NCI-H2196 treated with DMSO at 0.1 percent for 48 hours (cell line): Measurements from ENCODE around the gene LRRIQ3.
A peak's percentile ranks its signal among the peaks of the same experiment; 100 is the strongest.
"Not testable (repeated sequence)": the region's sequence is repeated elsewhere in the genome, so short reads cannot be mapped to it uniquely, and the experiment has no call there.

ENCODE experiments used
- DNase-seq: peaks from one replicate; lab custom pipeline; 2025; ENCODE audit not compliant: unreplicated experiment; lab: John Stamatoyannopoulos, UW

The LRRIQ3 gene, protein sequence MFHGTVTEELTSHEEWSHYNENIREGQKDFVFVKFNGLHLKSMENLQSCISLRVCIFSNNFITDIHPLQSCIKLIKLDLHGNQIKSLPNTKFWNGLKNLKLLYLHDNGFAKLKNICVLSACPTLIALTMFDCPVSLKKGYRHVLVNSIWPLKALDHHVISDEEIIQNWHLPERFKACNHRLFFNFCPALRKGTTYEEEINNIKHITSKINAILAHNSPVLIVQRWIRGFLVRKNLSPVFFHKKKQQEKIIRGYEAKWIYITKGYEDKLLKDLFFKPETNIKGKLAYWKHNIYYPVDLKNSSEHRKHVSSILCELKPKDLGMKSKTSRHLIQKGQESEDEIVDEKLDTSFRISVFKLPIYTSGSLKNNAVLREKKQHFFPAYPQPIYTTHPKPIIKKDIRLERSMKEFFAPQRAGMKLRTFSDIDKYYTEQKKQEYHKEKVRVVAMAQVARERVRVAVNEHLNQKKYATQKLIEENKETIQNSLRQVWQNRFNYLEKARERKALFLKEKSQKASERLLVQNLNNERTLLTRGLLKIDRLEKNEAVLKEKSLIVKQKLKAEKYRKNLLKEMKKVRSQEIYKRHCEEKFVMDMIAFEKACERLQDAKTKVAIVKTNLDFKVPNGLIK

DNA sequence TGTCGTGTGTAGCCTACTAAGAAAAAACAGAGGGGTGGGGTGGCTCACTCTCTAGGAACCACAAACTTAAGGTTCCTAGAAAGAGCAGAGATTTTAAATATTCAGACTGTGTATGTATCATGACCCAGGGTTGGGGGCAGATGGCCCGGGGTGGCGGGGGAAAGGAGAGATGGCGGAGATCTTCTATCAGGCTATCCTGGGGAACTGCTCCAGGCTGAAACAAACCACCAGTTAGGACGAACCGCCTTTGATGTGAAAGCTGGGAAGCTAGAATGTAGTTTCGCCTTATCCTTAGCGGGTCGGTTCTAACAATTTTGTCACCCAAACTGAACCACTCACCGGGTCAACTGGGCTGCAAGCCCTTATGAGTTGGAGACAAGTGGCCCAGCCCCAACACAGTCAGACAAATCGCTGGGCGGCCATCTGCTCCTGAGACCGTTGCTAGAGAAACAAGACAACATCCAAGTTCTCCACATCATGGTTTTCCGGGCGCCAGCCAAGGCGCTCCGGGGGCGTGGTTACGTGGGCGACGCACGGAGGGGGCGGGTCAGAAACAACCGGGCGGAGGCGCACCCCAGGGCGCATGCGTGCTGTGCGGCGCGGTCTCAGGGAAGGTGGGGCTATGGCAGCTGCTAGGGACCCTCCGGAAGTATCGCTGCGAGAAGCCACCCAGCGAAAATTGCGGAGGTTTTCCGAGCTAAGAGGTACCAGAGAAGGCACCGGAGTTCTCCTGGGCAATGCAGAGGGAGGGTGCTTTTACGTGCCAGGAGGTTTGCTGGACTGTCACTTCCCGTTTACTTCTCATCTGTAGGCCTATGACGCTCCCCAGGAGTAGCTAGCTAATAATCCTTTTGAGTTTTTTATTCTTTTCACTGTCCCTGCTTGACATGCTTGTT is at the start of gene LRRIQ3, which contains the start of gene FPGT:
LRRIQ3 (minus strand) TSS at position 520 of the 896 bp plus-strand sequence. CDS start 14,492 bp downstream, outside the sequence.
FPGT (plus strand) TSS at position 586 of the 896 bp plus-strand sequence; CDS start at position 623, 37 bp downstream.
- DNase-seq = peak; percentile 88

DNA sequence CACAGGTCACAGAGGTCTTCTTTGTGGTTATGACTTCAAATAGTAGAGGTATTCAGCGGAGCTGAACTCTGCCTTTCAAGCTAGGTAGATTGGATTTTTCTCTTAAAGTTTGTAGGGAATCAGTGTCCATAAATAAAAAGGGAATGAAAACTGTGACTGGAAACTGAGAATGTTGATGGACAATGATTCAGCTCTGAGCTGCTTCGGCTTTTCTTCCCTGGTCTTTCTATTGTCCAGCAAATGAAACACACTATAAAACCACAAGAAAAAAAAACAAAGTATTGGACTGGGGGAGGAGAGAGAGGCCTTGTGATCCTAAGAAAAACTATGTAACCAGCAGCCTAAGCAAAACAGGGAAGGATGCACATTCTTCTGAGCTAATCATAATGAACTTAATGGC is 48.3 kb upstream of the LRRIQ3 start:
- no peak for DNase-seq

DNA sequence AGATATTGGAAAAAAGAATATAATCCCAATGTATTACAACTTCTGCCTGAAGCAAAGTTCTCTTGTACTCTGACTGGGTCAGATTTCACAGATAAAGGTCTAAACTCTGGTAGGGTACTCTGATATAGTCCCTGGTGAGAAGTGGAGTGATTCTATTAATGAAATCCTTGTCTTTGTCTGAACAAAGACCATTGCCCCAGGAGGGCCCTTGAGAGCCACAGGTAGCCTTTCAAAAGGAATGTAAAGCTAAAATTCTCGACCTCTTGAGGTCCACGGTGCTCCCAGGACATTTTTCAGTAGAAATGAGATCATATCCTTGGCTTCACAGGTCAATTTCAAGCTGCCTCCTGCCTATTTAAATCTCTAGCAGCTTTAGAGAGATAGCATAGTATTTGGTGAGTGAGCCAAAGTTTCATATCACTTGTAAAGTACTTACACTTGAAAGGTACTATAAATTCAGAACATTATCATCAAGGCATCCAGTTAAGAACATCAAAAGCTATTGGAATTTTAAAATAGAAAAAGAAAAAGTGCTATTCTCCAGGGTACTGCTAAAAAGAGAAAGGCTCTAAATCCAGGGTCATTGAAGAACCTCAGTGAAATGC is 47.3 kb upstream of the LRRIQ3 start:
- no peak for DNase-seq

DNA sequence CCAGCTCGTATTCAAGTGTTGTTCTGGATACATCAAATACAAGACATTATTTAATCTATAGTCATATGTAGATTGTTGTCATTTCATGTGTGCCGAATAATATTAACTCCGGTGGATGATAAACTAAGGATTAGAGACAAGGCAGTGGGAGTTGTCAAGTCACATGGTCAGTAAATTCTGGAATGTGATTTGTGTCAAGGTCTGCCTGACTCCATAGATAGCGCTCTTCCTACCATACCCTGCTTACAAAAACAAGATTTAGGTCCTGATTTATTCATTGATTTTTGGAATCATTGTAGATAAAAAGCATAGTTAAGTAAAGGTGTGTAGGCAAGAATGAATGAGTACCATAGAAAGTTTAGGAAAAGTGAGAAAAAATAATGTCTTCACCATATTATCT is 39.8 kb upstream of the LRRIQ3 start:
- no peak for DNase-seq

DNA sequence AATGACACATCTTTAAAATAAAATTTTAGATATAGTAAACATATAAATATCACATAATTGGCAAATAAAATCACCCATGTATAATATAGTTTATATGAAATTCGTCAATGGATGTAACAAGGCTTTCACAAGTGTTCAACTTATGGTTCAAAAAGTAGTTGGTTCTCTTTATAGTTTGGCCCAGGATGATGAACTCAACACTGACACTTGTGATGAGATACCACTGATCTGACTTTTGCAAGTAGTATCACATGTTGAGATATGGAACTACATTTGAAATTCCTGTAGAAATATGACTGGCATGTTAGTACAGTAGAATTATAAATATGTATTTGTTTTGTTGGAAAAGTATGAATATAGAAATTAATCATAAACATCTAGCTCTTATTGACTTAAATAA is 39.1 kb upstream of the LRRIQ3 start:
- no peak for DNase-seq

DNA sequence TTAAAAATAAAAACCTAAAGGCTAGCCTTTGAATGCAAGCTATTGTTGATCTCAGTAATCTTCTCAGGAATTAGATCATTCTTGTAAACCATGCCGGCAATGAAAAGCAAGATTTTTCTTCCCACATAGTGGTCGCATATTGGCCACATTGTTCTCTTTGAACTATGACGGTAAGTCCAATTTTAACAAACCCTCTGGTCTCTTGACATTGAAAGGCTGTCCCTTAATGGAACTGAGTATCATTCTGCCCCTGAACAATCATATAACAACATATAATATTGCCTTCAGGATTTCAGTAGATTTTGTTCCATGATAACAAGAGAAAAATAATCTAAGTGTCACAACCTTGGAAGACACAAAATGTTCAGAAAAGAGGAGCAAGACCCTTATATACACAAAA is 38.5 kb upstream of the LRRIQ3 start:
- DNase-seq = no peak

DNA sequence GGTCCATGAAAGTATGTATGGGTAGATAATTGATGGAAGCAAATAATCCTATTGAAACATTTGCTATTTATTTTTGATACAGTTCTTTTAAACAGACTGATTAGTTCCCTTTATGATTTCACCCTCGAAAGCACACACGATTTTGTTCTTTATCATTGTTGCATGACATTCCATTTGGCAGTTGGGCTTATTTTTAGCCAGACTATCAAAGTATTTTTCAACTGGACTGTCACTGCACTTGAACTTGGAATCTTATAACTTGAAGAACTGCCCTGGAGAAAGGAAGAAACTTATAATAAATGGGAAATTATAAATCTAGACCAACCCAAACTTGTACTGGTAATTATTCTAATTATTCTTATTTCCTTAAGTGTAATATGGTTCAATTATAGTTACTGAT is 37.2 kb upstream of the LRRIQ3 start, which contains the start of gene TNNI3K:
TNNI3K (plus strand) TSS at position 235 of the 400 bp plus-strand sequence; CDS start at position 300, 65 bp downstream.
- no peak for DNase-seq

DNA sequence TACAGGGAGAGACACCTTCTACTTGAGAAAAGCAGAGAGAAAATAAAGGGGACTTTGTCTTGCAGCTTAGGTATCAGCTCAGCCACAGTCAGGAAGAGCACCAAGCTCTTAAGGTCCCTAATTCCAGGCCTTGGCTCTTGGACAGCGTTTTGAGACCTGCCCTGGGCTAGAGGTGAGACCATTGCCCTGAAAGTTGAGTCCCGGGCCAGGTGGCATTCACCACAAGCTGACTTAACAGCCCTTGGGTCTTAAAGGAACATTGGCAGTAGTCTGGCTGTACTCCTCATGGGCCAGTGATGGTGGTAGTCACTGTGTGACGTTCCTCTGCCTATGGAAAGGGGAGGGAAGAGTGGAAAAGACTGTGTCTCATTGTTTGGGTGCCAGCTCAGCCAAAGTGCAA is 25.5 kb upstream of the LRRIQ3 start:
- no peak for DNase-seq

DNA sequence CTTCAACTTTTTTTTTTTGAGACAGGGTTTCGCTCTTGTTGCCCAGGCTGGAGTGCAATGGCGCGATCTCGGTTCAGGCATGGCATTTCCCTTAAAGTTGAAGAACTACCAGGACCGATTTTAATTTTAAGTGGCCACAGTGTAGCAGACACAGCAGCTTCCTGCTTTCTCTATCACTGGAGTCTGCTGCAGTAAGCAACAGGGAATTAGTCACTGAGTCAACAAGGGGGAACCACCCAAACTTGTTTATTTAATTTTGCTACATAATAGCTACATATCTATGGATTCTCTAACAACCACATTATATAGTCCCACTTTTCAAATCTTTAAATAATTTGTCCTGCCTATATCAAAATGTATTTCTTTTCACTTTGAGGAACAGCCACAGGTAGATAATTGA is 24.7 kb upstream of the LRRIQ3 start:
- no peak for DNase-seq

DNA sequence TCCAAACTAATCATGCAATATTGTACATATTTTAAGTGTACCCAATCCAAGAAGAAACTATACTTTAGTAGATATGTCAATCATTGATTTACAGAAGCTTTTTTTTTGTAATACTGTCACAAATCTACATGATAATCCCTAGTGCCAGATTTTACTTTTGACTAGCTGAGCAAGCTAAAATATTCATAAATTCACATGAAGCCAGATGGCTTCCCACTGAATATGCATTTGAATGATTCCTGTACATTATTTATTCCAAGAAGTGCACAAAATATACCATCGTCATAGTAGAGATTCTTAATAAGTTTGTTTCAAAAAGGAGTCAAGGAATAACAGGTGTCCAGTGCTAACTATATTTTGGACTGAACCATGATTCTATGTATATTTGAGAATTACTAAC is 17.3 kb upstream of the LRRIQ3 start:
- no peak for DNase-seq

DNA sequence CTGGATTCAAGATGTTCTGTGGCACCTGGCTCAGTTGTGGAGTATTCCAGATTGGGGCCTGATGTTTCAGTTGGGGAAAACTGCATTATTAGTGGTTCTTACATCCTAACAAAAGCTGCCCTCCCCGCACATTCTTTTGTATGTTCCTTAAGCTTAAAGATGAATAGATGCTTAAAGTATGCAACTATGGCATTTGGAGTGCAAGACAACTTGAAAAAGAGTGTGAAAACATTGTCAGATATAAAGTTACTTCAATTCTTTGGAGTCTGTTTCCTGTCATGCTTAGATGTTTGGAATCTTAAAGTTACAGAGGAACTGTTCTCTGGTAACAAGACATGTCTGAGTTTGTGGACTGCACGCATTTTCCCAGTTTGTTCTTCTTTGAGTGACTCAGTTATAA is 7.3 kb upstream of the LRRIQ3 start:
- DNase-seq = no peak

DNA sequence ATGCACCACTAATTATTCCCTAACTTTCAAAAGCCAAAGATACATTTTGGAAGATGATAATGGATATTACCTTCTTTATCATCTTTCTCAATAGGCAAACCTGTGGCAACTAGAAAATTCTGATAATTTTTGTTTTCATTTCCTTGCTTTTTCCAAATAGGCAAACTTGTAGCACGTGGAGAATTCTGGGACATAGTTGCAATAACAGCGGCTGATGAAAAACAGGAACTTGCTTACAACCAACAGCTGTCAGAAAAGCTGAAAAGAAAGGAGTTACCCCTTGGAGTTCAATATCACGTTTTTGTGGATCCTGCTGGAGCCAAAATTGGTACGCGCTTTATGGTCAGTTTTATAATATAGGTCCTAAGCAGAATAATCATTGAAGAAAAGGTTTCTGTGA is 1.5 kb upstream of the LRRIQ3 start:
- DNase-seq = no peak

DNA sequence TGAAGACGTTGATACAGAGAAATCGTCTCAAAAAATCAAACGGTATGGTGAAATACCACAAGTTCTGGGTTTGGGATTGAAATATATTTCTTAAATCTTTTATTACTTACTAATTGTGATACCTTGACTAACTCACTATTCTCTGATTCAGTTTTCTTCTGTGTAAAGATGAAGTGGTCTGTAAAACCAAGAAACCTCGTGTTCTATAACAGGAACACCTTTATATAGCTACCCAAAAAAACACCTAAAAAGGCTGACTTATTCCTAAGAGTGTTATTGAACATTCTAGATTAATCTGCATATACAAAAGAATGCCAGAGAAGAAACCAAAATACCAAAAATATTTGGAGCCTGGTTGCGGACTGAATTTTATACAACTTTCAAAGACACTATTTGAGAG is 721 bp downstream of the LRRIQ3 start:
- no peak for DNase-seq

DNA sequence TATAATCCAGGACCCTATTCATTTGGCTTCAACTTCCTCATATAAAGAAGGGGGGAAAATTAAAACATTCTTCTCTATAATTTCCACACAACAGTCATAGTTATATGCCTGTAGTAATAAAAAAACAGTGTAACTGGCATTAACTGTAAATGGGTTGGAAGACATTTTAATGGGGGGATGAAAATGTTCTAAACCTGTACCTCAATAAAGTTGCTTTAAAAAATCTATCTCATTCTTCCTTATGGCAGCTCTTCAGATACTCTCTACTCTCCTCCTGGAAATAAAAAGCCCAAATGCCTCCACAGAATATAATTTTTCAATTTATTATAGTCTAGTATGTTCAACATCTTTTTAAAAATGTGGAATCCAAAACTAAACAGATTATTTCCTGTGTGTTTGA is 2.6 kb downstream of the LRRIQ3 start:
- DNase-seq = no peak

DNA sequence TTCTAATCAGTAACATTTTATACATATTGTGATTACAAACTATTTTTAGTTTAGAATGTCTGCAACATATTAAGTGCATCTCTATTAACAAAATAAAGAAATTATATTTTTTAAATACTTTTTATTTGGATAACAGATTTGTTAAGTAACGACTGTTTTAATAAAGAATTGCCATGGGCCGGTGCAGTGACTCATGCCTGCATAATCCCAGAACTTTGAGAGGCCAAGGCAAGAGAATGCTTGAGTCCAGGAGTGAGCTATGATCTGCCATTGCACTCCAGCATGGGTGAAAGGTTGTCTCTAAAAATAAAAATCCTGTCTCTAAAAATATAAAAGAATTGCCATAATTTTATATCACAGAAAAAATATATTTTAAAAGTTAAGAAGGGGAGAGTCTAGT is 4.1 kb downstream of the LRRIQ3 start:
- DNase-seq = no peak

DNA sequence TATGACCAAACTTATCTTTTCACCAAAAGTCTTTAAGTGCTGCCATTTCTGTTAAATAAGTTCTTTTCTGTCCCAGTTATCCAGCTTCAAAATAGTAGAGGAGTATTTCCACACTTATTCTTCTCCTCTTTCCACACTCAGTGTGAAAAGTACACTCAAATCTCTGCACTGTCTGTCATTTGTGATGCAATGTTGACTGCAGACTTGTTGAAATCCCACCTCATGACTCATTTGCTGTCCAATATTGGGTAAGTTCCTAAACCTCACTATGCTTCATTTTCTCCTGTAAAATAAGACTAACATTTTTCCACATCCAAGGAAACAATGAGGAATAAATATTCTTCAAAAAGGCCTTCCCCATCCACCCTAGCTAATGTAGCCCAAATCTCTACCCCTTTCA is 17.5 kb downstream of the LRRIQ3 start:
- DNase-seq = no peak

DNA sequence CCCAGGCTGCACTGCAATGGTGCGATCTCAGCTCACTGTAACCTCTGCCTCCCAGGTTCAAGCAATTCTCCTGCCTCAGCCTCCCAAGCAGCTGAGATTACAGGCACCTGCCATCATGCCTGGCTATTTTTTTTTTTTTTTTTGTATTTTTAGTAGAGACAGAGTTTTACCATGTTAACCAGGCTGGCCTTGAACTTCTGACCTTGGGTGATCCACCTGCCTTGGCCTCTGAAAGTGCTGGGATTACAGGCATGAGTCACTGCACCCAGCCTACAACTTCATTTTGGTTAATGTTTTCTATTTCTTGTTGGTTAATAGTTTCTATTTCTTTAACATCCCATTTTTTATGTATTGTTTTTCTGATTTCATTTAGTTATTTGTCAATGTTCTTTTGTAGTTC is 23.6 kb downstream of the LRRIQ3 start:
- DNase-seq = not testable (repeated sequence)

DNA sequence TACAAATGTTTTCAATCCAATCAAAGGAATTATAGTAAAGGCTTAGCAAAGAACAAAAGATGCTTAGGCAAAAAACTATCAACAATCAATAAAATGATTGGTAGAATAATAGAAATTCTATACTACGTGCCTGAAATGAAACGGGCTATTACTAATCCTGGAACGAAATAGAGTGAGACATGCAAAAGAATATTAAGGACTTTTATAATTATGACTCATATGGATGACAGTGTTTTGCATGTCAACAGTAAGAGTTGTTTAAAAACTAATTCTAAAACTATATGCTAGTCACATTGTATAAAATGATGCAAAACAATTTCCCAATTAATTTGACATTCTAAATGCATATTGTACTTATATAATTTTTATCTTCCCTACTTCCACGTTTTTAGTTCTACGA is 35.6 kb downstream of the LRRIQ3 start:
- no peak for DNase-seq

DNA sequence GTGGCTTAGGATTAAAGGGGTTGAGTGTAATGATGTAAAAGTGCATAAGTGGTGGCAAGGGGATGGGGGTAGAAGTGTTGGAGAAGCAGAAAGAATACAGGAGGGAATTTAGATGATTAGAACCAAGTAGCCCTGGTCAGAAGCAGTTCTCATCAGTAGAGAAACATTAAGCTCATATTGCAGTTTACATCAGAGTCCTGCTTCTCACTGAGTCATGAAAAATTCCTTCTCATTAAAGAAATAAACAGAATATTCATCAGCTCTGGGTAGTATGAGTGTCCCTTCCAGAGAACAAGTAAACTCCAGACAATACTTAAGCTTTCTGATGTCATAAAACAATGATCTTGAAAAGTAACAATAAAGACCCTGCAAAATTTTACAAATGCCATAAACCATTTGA is 36.5 kb downstream of the LRRIQ3 start:
- no peak for DNase-seq

DNA sequence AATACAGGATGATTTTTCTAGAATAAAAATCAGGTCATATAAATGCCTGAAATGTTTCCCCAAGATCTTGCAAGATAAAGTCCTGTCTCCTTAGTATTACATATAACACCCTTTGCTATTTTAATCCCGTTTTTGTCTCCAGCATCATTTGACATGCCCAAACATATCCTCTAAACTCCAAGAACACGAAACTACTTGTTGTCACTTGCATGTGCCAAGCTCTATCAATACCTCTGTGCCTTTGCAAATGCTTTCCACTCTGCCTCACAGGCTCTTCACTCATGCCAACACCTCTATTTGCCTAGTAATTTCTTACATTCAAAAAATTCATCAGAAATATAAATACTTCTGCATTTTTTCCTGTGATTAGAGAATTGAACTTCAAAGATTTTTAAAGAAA is 37.9 kb downstream of the LRRIQ3 start:
- no peak for DNase-seq

DNA sequence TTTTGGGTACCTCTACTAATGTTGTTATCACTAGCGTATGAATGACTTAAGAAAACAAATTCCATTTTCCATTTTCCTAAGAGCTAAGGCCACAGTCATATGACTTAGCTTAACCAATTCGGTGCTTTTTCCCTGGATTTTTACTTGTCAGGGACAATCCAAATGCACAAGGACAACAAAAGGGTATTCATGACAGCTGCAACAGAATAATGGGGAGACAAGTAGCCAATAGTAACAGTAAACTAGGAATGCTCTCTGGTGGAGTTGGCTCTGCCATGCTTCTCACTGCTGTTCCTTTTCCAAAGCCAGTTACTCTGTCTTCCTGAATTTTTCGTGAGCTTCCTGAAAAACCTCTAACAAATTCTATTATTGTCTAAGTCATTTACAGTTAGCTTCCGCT is 52.9 kb downstream of the LRRIQ3 start:
- no peak for DNase-seq
